ENCODE measurements around the gene GPC6.

DNA sequence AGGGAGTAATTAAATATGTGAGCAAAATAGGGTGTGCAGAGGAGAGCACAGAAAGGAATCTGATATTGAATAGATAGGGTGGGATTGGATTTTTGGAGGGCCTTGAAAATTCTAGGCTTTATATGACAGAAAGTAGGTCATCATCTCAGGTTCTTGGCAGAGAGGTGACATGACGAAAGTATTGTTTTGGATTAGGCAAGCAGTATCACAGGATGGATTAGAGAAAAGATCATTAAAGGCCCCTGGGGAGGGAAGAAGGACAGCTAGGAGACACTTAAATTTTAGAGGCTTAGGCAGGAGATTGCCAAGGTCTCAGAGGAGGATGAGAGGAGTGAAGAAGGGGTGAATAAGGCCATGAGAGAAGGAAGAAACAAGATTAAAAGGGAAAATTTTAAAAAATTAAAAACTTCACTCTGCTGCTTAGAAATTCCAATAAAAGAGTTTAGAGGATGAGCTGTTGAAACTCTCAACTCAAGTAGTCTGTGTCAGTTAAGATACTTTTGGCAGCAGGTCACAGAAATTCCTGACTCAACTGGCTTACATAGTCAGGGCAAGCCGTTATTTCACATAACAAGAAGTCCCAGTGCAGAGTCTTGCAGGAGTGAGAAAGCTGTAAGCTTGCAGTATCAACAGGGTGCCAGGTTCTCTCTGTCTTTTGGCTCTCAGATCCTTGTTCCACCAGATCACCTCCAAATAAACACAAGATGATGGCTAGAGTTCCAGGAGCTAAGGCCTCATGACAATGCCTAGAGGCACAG lies 8.8 kb downstream of the GPC6 start:
- no peak for TF ChIP-seq POLR2A (IDR thresholded peaks at IDR 0.05; ENCODE audit: extremely low read depth, insufficient read length)
- TF ChIP-seq, protein P1, sequence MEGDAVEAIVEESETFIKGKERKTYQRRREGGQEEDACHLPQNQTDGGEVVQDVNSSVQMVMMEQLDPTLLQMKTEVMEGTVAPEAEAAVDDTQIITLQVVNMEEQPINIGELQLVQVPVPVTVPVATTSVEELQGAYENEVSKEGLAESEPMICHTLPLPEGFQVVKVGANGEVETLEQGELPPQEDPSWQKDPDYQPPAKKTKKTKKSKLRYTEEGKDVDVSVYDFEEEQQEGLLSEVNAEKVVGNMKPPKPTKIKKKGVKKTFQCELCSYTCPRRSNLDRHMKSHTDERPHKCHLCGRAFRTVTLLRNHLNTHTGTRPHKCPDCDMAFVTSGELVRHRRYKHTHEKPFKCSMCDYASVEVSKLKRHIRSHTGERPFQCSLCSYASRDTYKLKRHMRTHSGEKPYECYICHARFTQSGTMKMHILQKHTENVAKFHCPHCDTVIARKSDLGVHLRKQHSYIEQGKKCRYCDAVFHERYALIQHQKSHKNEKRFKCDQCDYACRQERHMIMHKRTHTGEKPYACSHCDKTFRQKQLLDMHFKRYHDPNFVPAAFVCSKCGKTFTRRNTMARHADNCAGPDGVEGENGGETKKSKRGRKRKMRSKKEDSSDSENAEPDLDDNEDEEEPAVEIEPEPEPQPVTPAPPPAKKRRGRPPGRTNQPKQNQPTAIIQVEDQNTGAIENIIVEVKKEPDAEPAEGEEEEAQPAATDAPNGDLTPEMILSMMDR (IDR thresholded peaks at IDR 0.05; ENCODE audit: low read depth, low read length): no peak
- TF ChIP-seq, protein P2, sequence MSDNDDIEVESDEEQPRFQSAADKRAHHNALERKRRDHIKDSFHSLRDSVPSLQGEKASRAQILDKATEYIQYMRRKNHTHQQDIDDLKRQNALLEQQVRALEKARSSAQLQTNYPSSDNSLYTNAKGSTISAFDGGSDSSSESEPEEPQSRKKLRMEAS (IDR thresholded peaks at IDR 0.05; ENCODE audit: low read depth, low read length): no peak
- no peak for TF ChIP-seq MYC (IDR thresholded peaks at IDR 0.05; ENCODE audit: low read depth, low read length)

All from NB4 (cell line).